DND-41 (cell line): Measurements from ENCODE around the gene SGMS1.

Experiments used
- CTCF ChIP-seq: IDR thresholded peaks from 2 replicates; pipeline ENCODE4 v1.5.1; 2012; ENCODE audit warnings: borderline replicate concordance, low read length, moderate library complexity, mild to moderate bottlenecking; ENCODE audit not compliant: poor library complexity, severe bottlenecking; ENCODE audit errors: extremely low read depth
- EZH2 ChIP-seq: IDR thresholded peaks from 3 replicates; pipeline ENCODE4 v1.6.1; 2012; ENCODE audit warnings: borderline replicate concordance, low read depth, mild to moderate bottlenecking, moderate library complexity, low read length, inconsistent platforms; ENCODE audit not compliant: severe bottlenecking

GRCh38 chr10:50619166-50619565 is 4.6 kb downstream of the SGMS1 start:
- no peak for TF ChIP-seq CTCF
- no peak for TF ChIP-seq EZH2
